ENCODE measurements around the gene ACRBP.

ACRBP gene

GRCh38 chr12:6650832-6651231 is 3.6 kb upstream of the ACRBP start:
- no peak for DNase-seq

GRCh38 chr12:6646276-6647082 is 753 bp downstream of the ACRBP start:
- DNase-seq = no peak

DNA sequence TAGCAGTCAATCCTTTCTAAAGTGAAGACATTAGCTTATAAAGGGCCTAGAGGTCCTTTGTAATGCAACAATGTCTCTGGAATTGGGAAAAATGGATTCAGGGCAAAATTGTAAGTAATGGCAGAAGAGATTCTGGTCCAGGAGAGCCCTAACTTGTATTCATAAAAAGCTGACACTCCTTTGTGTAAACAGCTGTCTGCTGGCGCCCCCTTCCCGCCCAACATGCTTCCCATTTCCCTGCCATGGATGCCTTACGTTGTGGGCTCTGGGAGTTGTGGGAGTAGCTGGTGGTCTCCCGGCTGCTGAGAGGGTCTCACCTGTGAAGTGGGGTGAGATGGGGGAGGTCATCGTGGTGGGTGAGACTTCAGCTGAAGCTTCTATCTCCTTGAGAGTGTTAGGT is 2.3 kb downstream of the ACRBP start:
- peak in 14 of 58 donors; percentile 13 to 44 (median 24) for DNase-seq

DNA sequence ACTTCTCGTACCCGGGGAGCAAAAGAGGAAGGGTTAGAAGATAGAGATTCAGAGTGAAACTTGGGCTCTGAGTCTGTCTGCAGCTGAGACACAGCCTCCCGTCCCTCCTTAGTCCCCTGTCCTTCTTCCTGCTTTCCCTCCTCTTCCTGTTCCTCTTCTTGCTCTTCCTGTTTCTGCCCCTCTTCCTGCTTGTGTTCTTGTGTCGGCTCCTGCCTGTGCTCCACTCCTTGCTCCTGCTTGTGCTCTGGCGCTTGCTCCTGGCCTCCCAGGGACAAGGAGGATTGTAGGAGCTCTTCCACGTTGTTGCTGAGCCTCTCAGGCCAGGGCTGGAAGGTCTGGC is 3.0 kb downstream of the ACRBP start:
- DNase-seq = peak in 2 of 58 donors; percentile 25 to 48

GRCh38 chr12:6643569-6644256 is 3.5 kb downstream of the ACRBP start:
- DNase-seq = peak in 6 of 58 donors; percentile 11 to 27 (median 21)

- DNase-seq = peak in 13 of 58 donors; percentile 17 to 53 (median 32)
Observed at GRCh38 chr12:6641131-6641530, 6.1 kb downstream of the ACRBP start.

DNA sequence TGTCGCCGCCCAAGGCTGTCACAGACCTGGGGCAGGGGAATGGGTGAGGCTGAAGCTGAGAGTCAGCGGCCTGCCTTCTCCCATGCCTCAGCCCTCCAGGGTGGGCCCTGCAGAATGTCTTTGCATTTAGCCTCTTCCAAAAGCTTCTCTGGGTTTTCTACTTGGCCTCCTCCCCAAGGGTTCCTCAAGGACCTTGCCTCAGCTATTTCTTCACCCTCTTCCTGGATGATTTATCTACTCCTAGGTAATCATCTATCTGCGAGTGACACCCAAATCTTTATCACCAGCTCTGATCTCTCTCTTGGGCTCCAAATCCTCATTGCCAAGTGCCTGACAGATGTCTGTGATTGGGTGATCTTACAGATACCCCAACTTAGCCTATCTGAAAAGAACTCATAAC is 6.7 kb downstream of the ACRBP start:
- no peak for DNase-seq

- DNase-seq = no peak
Observed at GRCh38 chr12:6639151-6639801, 8.0 kb downstream of the ACRBP start.

DNA sequence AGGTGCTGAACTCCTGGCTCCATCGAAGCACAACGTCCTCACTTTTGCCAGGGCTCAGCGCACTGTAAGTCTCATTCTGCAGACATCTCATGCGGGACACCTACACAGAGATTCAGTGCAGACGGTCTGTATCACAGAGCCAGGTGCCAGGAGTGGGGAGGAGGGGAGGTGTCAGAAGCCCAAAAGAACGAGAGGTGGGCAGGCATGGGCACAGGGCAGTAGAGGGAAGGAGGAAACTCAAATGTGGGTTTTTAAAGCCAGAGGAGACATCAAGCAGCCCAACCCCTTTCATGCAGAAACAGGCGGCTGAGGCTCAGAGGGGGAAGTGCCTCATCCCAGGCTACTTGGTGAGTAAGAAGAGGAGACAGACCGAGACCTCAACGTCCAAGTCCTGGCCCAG is 8.9 kb downstream of the ACRBP start:
- DNase-seq = peak in 2 of 58 donors; percentile 27 to 39

DNA sequence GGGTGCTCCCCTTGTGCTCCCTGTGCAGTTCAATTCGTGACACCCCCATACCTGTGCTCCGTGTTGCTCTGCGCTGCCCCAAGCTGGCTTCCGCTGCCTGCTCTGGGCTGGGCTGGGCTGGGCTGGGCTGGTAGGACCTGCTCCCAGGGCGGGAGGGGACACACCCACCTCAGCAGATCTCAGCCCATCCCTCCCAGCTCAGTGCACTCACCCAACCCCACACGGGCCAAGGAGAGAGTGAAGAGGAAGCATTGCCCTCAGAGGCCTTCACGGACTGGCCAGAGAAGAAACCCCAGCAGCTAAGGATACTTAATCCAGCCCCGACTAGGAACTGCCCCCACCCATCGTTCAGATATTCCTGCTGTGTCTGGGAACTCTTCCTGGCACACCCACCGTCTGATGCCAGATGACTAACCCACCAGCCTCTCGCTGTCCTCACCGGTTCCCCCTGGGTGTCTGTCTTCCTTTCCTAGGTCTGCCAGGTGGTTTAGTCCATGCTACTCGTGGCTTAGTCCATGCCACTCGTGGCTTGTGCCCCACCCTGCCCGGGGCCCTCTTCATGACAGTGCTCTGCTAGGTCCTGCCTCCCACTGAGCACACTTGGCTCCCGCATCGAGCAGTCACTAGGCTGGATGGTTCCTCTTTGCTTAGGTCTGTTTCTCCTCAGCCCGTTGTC is 11.2 kb downstream of the ACRBP start, which contains the start of gene LPAR5:
LPAR5 (minus strand) TSS at position 104 of the 676 bp plus-strand sequence. CDS start 14,711 bp downstream, outside the sequence.
- peak in 4 of 58 donors; percentile 21 to 49 (median 38) for DNase-seq

GRCh38 chr12:6635375-6635855 is 11.8 kb downstream of the ACRBP start:
- no peak for DNase-seq

DNA sequence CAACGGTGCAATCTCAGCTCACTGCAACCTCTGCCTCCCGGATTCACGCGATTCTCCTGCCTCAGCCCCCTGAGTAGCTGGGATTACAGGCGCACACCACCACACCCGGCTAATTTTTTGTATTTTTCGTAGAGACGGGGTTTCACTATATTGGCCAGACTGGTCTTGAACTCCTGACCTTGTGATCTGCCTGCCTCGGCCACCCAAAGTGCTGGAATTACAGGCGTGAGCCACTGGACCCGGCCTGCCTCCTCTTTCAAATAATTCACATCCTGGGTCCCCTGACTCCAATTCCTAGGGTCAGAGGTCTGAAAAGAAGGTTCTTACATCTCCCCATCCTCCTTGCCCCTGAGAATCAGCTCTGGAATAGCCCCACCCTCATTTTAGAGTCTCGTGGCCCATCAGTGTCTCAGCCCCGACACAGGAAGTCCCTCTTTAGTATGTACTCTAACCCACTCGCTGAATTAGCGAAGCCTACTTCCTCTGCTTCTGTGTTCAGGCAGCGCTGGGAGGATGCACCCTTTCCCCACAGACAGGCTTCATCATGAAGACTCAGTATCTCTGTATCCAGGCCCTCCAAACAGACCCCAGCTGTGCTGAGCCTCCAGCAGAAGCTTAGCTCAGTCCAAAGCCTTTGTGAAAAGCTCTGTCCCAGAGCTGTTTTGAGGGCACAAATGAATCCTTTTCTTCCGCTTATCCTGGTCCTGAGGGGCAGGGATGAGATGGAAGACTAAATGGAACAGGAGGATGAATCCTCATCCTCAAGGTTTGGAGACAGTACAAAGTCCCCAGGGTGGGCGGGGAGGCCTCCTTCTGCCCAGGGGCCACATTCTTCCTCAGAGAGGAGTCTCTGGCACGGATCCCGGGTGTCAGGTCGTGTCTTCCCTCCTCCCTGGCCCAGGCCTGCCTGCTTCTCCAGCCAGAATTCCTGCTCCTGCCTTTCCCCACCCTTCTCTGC is 14.9 kb downstream of the ACRBP start:
- DNase-seq = peak in 4 of 58 donors; percentile 13 to 31 (median 21)

- no peak for DNase-seq
Observed at GRCh38 chr12:6631549-6631961, 15.7 kb downstream of the ACRBP start.

DNA sequence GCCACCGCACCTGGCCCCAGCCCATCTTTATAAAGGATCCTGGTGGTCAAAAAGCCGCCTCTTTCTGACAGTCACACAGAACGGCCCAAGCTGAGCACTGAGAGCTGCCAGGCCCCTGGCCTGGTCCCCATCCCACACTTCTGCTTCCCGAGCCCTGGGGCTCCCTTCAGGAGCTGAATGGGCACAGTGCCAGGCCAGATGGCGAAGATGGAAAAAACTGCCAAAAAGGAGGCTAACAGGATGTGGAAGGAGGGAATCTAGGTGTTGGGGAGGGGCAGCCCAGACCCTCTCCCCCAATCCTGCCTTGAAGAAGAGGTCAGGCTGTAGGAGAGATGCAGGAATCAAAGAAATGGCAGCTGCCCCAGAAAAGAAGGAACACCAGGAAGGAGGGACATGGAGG is 16.5 kb downstream of the ACRBP start:
- DNase-seq = no peak

DNA sequence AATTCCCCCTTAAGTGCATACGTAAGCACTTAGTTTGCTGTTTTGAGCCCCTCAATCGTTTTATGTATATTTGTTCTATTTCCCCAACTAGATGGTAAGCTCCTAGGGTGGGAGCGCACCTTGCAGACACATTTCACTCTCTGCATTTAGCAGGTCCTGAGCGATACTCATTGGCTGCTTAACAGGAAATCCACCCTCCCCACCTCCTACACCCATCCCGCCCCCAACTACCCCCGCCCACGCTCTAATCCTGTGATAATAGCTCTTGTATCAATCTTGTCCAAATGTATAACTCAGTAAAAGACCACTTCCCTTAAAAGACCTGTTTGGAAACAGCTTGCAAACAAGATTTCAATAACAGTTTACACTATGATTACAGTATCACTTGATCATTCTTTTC is 19.6 kb downstream of the ACRBP start:
- DNase-seq = no peak

DNA sequence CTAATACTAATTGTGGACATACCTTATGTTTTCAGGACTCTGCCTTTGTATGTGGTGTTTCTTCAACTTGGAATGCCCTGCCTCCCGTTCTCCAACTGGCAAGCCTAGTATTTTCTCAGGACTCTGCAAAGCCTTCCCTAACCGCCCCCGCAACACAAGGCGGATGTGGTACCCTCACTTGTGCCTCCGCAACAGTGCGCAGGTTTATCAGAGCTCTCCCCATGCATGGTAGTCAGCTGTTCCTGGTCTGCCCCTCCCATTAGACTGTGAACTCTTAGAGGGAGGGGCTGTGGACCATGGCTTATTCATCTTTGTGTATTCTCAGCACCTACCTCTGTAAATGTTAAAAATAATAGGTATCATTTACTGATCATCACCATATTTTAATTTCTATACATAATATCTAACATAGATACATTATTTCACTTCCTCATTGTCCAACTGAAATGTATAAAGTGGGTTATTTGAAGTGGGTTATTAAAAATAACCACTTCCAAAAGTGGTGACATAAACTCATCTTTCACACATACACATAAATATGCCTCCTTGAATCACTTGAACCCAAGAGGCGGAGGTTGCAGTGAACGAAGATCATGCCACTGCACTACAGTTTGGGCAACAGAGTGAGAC is 20.5 kb downstream of the ACRBP start:
- DNase-seq = peak in 9 of 58 donors; percentile 15 to 40 (median 24)

GRCh38 chr12:6620885-6621274 is 26.4 kb downstream of the ACRBP start:
- DNase-seq = no peak

DNA sequence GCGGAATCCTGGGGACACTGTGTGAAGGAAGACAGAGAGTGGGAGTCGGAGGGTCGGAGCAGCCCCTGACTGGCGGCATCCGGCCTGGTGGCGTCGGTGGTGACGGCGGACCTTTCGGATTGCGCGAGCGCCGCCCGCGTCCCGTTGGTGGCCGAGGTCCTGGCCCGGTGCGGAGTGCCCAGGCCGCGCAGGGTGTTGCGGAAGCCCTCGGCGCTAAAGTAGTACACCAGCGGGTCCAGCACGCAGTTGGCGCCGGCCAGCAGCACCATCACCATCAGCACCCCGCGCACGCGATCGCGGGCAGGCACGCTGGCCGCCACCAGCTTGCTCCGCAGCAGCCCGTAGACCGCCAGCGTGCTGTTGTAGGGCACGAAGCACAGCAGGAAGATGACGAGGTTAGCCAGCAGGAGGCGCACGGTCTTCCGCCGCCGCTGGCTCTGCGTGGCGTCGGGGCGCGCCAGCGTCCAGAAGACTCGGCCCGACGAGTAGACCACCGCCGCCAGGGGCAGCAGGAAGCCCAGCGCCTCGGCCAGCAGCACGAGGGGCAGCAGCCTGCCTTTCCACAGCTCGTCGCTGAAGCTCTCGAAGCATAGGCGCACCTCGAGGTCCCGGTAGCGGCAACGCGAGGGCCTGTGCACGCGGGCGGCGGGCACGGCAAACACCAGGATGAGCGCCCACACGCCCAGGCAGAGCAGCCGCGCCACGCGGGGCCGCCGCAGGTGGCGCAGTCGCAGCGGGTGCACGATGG is 26.9 kb downstream of the ACRBP start:
- DNase-seq = no peak

Measured in anterior cingulate cortex (tissue), 58 donors.